Pancreas (tissue), 10 donors: ENCODE data around the gene TGFA. TPM values are rescaled to one million over a fixed set of nuclear protein-coding genes. Genes with fewer than 3 reads are reported as not detected.

Source experiments
- ATAC-seq, 4 donors: fragments of 200-7000 bp; cut with Tn5 transposase; one replicate each; pipeline versions ENCODE4 v1.8.0 to v1.9.1; 2020; ENCODE audit warnings: mild to moderate bottlenecking in 4 of 4, moderate library complexity in 4 of 4
- DNase-seq, 6 donors: peaks; one replicate each; pipeline ENCODE4 v3.0.0-alpha.2; 2020
- FAIRE-seq: peaks from 2 replicates; lab custom pipeline; 2012; peaks lifted over from hg19 to GRCh38; lab: Jason Lieb, UNC
- H3K27ac ChIP-seq, 4 donors: fragments of 200-600 bp; sonication (generic); 1 replicate in 3 of 4; 2 replicates in 1 of 4; pipeline versions ENCODE4 v1.5.0 to v1.8.0; 2020
- H3K27me3 ChIP-seq, 4 donors: fragments of 200-600 bp; one replicate each; pipeline ENCODE4 v1.8.0; 2021
- H3K36me3 ChIP-seq, 3 donors: fragments of 200-600 bp; sonication (generic) in 1 of 3; one replicate each; pipeline versions ENCODE4 v1.5.0 to v1.8.0; 2020 to 2021
- H3K4me1 ChIP-seq, 3 donors: fragments of 200-600 bp; one replicate each; pipeline ENCODE4 v1.8.0; 2021
- H3K4me3 ChIP-seq, 4 donors: fragments of 200-600 bp; sonication (generic) in 2 of 4; one replicate each; pipeline versions ENCODE4 v1.5.0 to v1.8.0; 2020 to 2021
- H3K9me3 ChIP-seq, 4 donors: fragments of 200-600 bp; one replicate each; pipeline ENCODE4 v1.8.0; 2021
- WGBS, 2 donors: extraction: QIAGEN DNeasy Blood & Tissue Kit; methylation state at CpG; one replicate each; pipeline ENCODE4 v1.1.7; 2013; 5-methylcytosine and 5-hydroxymethylcytosine counted together
- intact Hi-C, 3 donors: fragments of 100-400 bp; cut with DNase I; formaldehyde crosslinking; loops; one replicate each; pipeline versions ENCODE4 v1.11.1 to v1.14.2; 2022
- polyA plus RNA-seq, 2 donors: library from polyadenylated mRNA; stranded (reverse); fragments of 200-250 nt; gene quantifications; one replicate each; pipeline ENCODE4 v1.2.3, GENCODE V29; 2013
- total RNA-seq, 6 donors: library from RNA; stranded (reverse); fragmentation: NEBNext Ultra II Directional in 4 of 6; extraction: Animal tissue kit (Norgen Biotek cat#: 25700) in 4 of 6; gene quantifications; one replicate each; pipeline versions ENCODE4 v1.2.1 to v1.2.4, GENCODE V29; 2021 to 2023
- TF ChIP-seq, protein P1 (sequence below), 4 donors: fragments of 200-600 bp; sonication (generic) in 3 of 4; IDR thresholded peaks; one replicate each; pipeline versions ENCODE4 v1.5.0 to v1.8.0; 2021; ENCODE audit warnings: antibody characterized with exemption in 4 of 4
- donor health status: healthy with polysubstance abuse.
- donor health status: DM: no; HTN: no; CAD: no; lungs with moderate emphysema.
- donor health status: DM: no; HTN: no; CAD: no.
- donor health status: control.
- donor health status: control.
- donor health status: Bipolar disorder and iron deficiency.
- donor health status: DM: yes; HTN: yes; CAD: no.
- donor health status: DM: no; HTN: no; CAD: no.
- donor health status: DM: no; HTN: no; CAD: no.
- donor health status: DM: yes; HTN: yes; CAD: no.

TGFA gene
- total and polyA plus RNA-seq, 8 donors, result 3.8 to 13.2 (median 7.4) TPM

DNA sequence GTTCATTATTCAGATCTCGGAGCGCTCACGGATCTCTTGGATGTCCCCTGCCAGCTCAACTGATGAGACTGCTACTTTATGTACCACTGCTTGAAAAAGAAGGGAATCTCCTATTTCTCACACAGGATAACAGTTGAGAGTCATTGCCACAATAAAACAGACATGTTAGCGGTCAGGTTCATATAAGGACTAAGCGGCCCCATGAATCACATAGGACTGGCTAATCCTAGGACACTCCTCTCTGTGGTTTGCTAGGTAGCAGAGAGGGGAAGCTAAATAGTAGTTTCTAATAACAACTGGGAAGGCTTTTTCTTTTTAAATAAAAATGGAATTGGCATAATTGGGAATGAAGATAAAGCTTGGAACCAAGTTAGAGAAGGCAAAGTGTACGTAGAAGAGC lies 15.9 kb upstream of the TGFA start:
- peaks cover 0 to 3% (median 0%) of the 10 kb centered on the region in 4 donors for H3K27me3 ChIP-seq
- no peaks in the 10 kb centered on the region for H3K36me3 ChIP-seq
- intact Hi-C loops, result no loop called here
- DNase-seq, result no peak
- no peak for FAIRE-seq
- no peaks in the 10 kb centered on the region for H3K4me1 ChIP-seq
- no peak overlapping the region for H3K27ac ChIP-seq
- no peak for ATAC-seq
- H3K9me3 ChIP-seq, result no peaks in the 10 kb centered on the region
- no peak overlapping the region for H3K4me3 ChIP-seq
- TF ChIP-seq, protein P1, sequence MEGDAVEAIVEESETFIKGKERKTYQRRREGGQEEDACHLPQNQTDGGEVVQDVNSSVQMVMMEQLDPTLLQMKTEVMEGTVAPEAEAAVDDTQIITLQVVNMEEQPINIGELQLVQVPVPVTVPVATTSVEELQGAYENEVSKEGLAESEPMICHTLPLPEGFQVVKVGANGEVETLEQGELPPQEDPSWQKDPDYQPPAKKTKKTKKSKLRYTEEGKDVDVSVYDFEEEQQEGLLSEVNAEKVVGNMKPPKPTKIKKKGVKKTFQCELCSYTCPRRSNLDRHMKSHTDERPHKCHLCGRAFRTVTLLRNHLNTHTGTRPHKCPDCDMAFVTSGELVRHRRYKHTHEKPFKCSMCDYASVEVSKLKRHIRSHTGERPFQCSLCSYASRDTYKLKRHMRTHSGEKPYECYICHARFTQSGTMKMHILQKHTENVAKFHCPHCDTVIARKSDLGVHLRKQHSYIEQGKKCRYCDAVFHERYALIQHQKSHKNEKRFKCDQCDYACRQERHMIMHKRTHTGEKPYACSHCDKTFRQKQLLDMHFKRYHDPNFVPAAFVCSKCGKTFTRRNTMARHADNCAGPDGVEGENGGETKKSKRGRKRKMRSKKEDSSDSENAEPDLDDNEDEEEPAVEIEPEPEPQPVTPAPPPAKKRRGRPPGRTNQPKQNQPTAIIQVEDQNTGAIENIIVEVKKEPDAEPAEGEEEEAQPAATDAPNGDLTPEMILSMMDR (IDR thresholded peaks at IDR 0.05), result no peak
- WGBS, 2 donors, result 91 to 95% methylated on average over 6 of the region's 6 CpGs

DNA sequence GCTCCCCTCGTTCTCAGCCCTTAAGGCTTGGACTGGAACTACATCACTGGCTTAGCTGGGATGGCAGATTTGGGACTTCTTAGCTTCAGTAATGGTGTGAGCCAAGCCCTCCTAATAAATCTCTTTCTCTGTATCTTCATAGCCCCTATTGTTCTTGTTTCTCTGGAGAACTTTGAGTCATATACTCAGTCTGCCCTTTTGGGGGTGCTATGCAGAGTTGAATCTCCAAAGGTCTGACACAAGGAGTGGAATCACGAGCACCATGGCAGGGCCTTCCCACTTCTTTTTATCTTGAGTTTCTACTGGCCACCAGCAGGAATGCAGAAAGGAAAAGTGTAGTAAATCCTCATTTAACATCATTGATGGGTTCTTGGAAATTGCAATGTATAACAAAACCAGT lies 13.3 kb upstream of the TGFA start:
- intact Hi-C loops, result no loop called here
- Histone ChIP-seq H3K27me3 (no peaks in the 10 kb centered on the region), H3K27ac (no peak overlapping the region), H3K4me3 (no peak overlapping the region), H3K4me1 (no peaks in the 10 kb centered on the region), H3K36me3 (no peaks in the 10 kb centered on the region), H3K9me3 (no peaks in the 10 kb centered on the region)
- ATAC-seq (no peak), FAIRE-seq (no peak), DNase-seq (no peak)
- 92 to 93% methylated on average over 2 of the region's 2 CpGs for WGBS, 2 donors
- TF ChIP-seq, protein P1 (IDR thresholded peaks at IDR 0.05), result no peak

DNA sequence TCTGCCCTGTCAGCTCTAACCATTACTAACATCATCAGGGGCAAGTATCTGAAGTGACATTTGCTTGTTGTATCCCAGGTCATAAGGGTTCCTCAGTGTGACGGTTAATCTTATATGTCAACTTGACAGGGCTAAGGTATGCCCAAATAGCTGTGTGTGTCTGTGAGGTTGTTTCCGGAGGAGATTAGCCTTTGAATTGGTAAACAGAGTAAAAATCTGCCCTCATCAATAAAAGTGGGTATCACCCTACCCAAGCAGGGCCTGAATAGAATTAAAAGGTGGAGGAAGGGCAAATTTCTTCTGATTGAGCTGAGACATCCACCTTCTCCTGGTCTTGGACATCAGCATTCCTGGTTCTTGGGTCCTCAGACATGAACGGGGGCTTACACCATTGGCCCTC lies 12.8 kb upstream of the TGFA start:
- TF ChIP-seq, protein P1 (IDR thresholded peaks at IDR 0.05), result no peak
- Histone ChIP-seq H3K9me3 (no peaks in the 10 kb centered on the region), H3K27me3 (no peaks in the 10 kb centered on the region), H3K36me3 (no peaks in the 10 kb centered on the region), H3K4me3 (no peak overlapping the region), H3K4me1 (no peaks in the 10 kb centered on the region), H3K27ac (no peak overlapping the region)
- DNase-seq (no peak), ATAC-seq (no peak), FAIRE-seq (no peak)
- intact Hi-C loops, result no loop called here
- WGBS, 2 donors, result 86 to 95% methylated on average over 3 of the region's 3 CpGs

DNA sequence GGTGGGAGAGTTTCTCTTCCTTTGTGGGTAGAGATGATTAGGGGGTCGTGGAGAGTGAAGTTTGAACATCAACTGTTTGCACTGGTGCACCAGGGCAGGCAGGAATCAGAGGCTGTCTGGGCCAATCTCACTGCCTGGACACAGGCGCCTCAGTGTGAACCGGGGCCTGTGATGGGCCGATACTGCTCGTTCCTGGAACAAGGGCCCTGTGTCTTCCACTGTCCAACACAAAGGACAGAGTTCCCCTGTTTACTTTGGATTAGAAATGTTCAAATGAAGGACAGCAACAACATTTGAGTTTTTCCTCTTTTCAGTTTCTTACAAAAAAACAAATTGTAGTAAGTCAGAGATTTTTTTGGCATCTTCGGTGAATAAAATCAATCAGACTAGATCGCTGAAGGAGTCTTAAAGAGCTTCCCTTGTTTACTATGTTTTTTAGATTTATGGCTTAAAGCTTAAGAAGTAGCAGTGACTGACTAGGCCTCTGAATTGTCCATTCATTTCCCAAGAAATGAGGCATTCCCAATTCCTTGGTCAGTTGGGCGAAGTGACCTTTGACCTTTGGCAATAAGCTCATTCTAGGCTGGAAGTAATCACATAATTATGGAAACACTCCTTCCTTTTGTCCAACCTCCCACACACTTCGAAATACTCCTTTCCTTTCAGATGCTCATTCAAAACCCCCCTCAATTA lies 11.6 kb upstream of the TGFA start:
- no peaks in the 10 kb centered on the region for H3K4me1 ChIP-seq
- FAIRE-seq (no peak), DNase-seq (no peak), ATAC-seq (peak in 2 of 4 donors; percentile 55 to 56)
- TF ChIP-seq, protein P1 (IDR thresholded peaks at IDR 0.05), result no peak
- WGBS, 2 donors, result 59 to 62% methylated on average over 9 of the region's 9 CpGs
- intact Hi-C loops, result no loop called here
- no peak overlapping the region for H3K4me3 ChIP-seq
- no peaks in the 10 kb centered on the region for H3K9me3 ChIP-seq
- H3K36me3 ChIP-seq, result no peaks in the 10 kb centered on the region
- H3K27me3 ChIP-seq, result no peaks in the 10 kb centered on the region
- peak overlapping the region in 1 of 4 donors; percentile 19 for H3K27ac ChIP-seq

DNA sequence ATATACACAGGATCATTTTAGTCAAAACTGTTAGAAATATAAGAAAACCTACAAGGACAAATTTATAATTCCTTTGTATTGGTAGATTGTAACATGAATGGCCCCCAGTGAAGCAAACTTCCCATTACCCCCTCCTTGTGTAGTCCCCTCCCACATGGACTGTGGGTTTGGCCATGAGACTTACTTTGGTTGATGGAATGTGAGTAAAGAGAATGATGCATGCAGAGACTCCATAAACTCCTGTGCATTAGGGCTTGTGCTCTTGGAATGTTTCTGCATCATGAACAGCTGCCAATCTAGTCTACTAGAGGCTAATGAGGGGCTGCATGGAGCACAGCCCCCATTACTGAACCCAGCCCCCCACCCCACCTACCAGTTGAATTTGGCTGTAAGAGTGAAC lies 8.3 kb upstream of the TGFA start:
- no peak for ATAC-seq

More for the DNA sequence above, 8.3 kb upstream of the TGFA start:
- Histone ChIP-seq H3K36me3 (no peaks in the 10 kb centered on the region), H3K4me1 (peaks cover 0 to 13% (median 8%) of the 10 kb centered on the region in 3 donors), H3K4me3 (no peak overlapping the region), H3K9me3 (no peaks in the 10 kb centered on the region), H3K27ac (no peak overlapping the region), H3K27me3 (no peaks in the 10 kb centered on the region)
- TF ChIP-seq, protein P1 (IDR thresholded peaks at IDR 0.05), result no peak
- intact Hi-C loops, result no loop called here
- no peak for DNase-seq
- FAIRE-seq, result no peak
